Fibroblast of lung (primary cell): Measurements from ENCODE around the gene SCUBE1. TPM values are rescaled to one million over a fixed set of nuclear protein-coding genes. Genes with fewer than 3 reads are reported as not detected.

Experiments used
- DNase-seq, 2 donors: peaks; one replicate each; pipeline versions ENCODE4 v3.0.0 to v3.0.0-alpha.2; 2010; ENCODE audit warnings: low read depth in 2 of 2
- H2AFZ ChIP-seq: 2 replicates; pipeline ENCODE4 v1.5.1; 2012; ENCODE audit warnings: low read length, control low read depth, inconsistent platforms
- H3K27ac ChIP-seq: 2 replicates; pipeline ENCODE4 v1.5.1; 2011; ENCODE audit warnings: low read length, control low read depth; ENCODE audit not compliant: insufficient read depth
- H3K27me3 ChIP-seq: 2 replicates; pipeline ENCODE4 v1.5.1; 2011; ENCODE audit warnings: mild to moderate bottlenecking, low read length; ENCODE audit not compliant: control insufficient read depth, insufficient read depth
- H3K36me3 ChIP-seq: 2 replicates; pipeline ENCODE4 v1.5.1; 2011; ENCODE audit warnings: low read length; ENCODE audit not compliant: control insufficient read depth, insufficient read depth
- H3K4me1 ChIP-seq: 2 replicates; pipeline ENCODE4 v1.5.1; 2011; ENCODE audit warnings: low read length; ENCODE audit not compliant: control insufficient read depth, insufficient read depth; ENCODE audit errors: extremely low read depth
- H3K4me2 ChIP-seq: 2 replicates; pipeline ENCODE4 v1.5.1; 2011; ENCODE audit warnings: low read length, control low read depth; ENCODE audit not compliant: insufficient read depth; ENCODE audit errors: extremely low read depth
- H3K4me3 ChIP-seq, 4 experiments: fragments of 200-600 bp in 1 of 4; sonication (generic) in 1 of 4; replicated peaks in 1 of 4; 2 replicates each; pipeline ENCODE4 v1.5.1; 2011 to 2016; ENCODE audit warnings: low read length in 4 of 4, low read depth in 3 of 4, mild to moderate bottlenecking in 3 of 4, control low read depth in 2 of 4, inconsistent platforms in 1 of 4, mixed read lengths in 1 of 4; ENCODE audit not compliant: insufficient read depth in 1 of 4; ENCODE audit errors: control extremely low read depth in 1 of 4
- H3K79me2 ChIP-seq: 2 replicates; pipeline ENCODE4 v1.5.1; 2012; ENCODE audit warnings: mild to moderate bottlenecking, low read length, inconsistent platforms; ENCODE audit not compliant: control insufficient read depth, insufficient read depth
- H3K9ac ChIP-seq: 2 replicates; pipeline ENCODE4 v1.5.1; 2011; ENCODE audit warnings: mild to moderate bottlenecking, low read length, control low read depth; ENCODE audit not compliant: insufficient read depth
- H3K9me3 ChIP-seq: 2 replicates; pipeline ENCODE4 v1.5.1; 2012; ENCODE audit warnings: low read depth, low read length; ENCODE audit not compliant: control insufficient read depth, insufficient read depth
- H4K20me1 ChIP-seq: 2 replicates; pipeline ENCODE4 v1.5.1; 2011; ENCODE audit warnings: low read length; ENCODE audit not compliant: control insufficient read depth, insufficient read depth; ENCODE audit errors: extremely low read depth
- EZH2 ChIP-seq: IDR thresholded peaks from 2 replicates; pipeline ENCODE4 v1.5.1; 2012; ENCODE audit warnings: low read length, control low read depth, mild to moderate bottlenecking; ENCODE audit errors: missing control alignments
- polyA plus RNA-seq, 2 donors: library from polyadenylated mRNA; depleted of rRNA in 1 of 2; stranded (reverse) in 1 of 2; unstranded in 1 of 2; fragments of >200 nt; gene quantifications; 2 replicates each; pipeline ENCODE4 v1.2.1, GENCODE V29; 2011 to 2012; ENCODE audit warnings: missing spikeins in 1 of 2
- total RNA-seq: library from RNA; depleted of rRNA; stranded (reverse); fragments of >200 nt; gene quantifications from 2 replicates; pipeline ENCODE4 v1.2.1, GENCODE V29; 2014
- TF ChIP-seq, protein P1 (sequence below), 2 donors: IDR thresholded peaks in 1 of 2; conservative IDR thresholded peaks in 1 of 2; 1 replicate in 1 of 2; 2 replicates in 1 of 2; pipeline ENCODE4 v1.5.1; 2011 to 2012; ENCODE audit warnings: low read length in 2 of 2, control low read depth in 1 of 2, inconsistent platforms in 1 of 2, low read depth in 1 of 2, mild to moderate bottlenecking in 1 of 2

SCUBE1 gene
- total and polyA plus RNA-seq, 2 donors (not counting 1 experiment from before 2014, with no cell fraction given): 0.17 TPM; not detected in 1

DNA sequence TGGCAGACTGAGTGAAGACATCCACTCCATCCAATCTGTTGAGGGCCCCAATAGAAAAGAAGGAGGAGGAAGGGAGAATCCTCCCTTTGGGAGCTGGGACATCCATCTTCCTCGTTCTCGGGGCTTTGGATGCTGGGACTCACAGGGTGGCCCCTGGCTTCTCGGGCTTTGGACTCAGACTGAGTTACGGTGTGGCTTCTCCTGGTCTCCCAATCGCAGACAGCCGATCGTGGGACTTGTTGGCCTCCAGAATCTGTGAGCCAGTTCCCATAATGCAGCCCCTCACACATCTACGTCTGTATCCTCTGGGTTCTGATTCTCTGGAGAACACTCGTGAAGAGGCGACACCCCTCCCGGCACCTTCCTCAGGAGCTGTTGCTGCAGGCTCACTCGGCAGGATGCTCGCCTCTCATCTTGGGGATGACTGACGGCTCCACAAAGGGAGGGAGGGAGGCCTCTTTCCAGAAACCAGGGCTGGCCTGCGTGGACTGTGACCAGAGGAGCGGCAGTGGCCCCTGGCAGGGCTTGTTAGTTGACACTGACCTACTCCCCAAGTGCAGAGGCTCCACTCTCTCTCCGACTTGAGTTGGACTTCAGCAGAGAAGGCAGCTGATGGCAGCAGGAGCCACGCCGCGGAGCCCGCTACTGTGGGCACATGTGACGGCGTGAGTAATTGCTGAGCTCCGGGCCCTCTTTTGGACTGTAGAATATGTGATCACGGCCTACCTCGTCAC, 141.5 kb downstream of the SCUBE1 start:
- Histone ChIP-seq H4K20me1 (no peaks in the 10 kb centered on the region), H3K27ac (no peak overlapping the region), H3K79me2 (no peaks in the 10 kb centered on the region), H3K4me3 (no peak overlapping the region), H3K4me1 (no peaks in the 10 kb centered on the region), H3K4me2 (no peak overlapping the region), H2AFZ (no peak overlapping the region), H3K9me3 (no peaks in the 10 kb centered on the region), H3K9ac (no peak overlapping the region), H3K36me3 (no peaks in the 10 kb centered on the region), H3K27me3 (peaks cover 12% of the 10 kb centered on the region)
- DNase-seq: no peak
- TF ChIP-seq, protein P1, sequence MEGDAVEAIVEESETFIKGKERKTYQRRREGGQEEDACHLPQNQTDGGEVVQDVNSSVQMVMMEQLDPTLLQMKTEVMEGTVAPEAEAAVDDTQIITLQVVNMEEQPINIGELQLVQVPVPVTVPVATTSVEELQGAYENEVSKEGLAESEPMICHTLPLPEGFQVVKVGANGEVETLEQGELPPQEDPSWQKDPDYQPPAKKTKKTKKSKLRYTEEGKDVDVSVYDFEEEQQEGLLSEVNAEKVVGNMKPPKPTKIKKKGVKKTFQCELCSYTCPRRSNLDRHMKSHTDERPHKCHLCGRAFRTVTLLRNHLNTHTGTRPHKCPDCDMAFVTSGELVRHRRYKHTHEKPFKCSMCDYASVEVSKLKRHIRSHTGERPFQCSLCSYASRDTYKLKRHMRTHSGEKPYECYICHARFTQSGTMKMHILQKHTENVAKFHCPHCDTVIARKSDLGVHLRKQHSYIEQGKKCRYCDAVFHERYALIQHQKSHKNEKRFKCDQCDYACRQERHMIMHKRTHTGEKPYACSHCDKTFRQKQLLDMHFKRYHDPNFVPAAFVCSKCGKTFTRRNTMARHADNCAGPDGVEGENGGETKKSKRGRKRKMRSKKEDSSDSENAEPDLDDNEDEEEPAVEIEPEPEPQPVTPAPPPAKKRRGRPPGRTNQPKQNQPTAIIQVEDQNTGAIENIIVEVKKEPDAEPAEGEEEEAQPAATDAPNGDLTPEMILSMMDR (conservative IDR thresholded peaks at IDR 0.05 in 1 of 2, IDR thresholded peaks at IDR 0.05 in 1 of 2; ENCODE audit: low read depth in 1 of 2, low read length in 2 of 2): no peak
- TF ChIP-seq EZH2: no peak

- Histone ChIP-seq H3K27ac (no peak overlapping the region), H3K4me3 (no peak overlapping the region), H3K4me1 (no peaks in the 10 kb centered on the region), H3K36me3 (no peaks in the 10 kb centered on the region), H3K9ac (no peak overlapping the region), H3K9me3 (no peaks in the 10 kb centered on the region), H3K27me3 (peaks cover 12% of the 10 kb centered on the region), H3K79me2 (no peaks in the 10 kb centered on the region), H2AFZ (no peak overlapping the region), H4K20me1 (no peaks in the 10 kb centered on the region), H3K4me2 (no peak overlapping the region)
- TF ChIP-seq, protein P1 (conservative IDR thresholded peaks at IDR 0.05 in 1 of 2, IDR thresholded peaks at IDR 0.05 in 1 of 2; ENCODE audit: low read depth in 1 of 2, low read length in 2 of 2): no peak
- TF ChIP-seq EZH2: no peak
- DNase-seq: no peak
Measured at GRCh38 chr22:43200555-43200954, 142.6 kb downstream of the SCUBE1 start.

- peaks cover 12% of the 10 kb centered on the region for H3K27me3 ChIP-seq
- H2AFZ ChIP-seq: no peak overlapping the region
- no peak overlapping the region for H3K9ac ChIP-seq
- H4K20me1 ChIP-seq: no peaks in the 10 kb centered on the region
- H3K79me2 ChIP-seq: no peaks in the 10 kb centered on the region
- H3K36me3 ChIP-seq: no peaks in the 10 kb centered on the region
- TF ChIP-seq EZH2: no peak
- TF ChIP-seq, protein P1 (conservative IDR thresholded peaks at IDR 0.05 in 1 of 2, IDR thresholded peaks at IDR 0.05 in 1 of 2; ENCODE audit: low read depth in 1 of 2, low read length in 2 of 2): no peak
- no peak overlapping the region for H3K27ac ChIP-seq
- DNase-seq: no peak
- no peak overlapping the region for H3K4me2 ChIP-seq
- no peaks in the 10 kb centered on the region for H3K4me1 ChIP-seq
- no peaks in the 10 kb centered on the region for H3K9me3 ChIP-seq
- no peak overlapping the region for H3K4me3 ChIP-seq
Measured at GRCh38 chr22:43200031-43200430, 143.1 kb downstream of the SCUBE1 start.
